Parathyroid adenoma (tissue), 2 donors: ENCODE data around the gene CHST2.

Experiments used
- H2AFZ ChIP-seq: fragments of 300-600 bp; sonication (generic); one replicate; pipeline ENCODE4 v1.7.0; 2017; ENCODE audit warnings: antibody characterized with exemption, mild to moderate bottlenecking
- H3K27ac ChIP-seq: fragments of 300-600 bp; sonication (generic); one replicate; pipeline ENCODE4 v1.7.0; 2017
- H3K27me3 ChIP-seq: fragments of 300-600 bp; sonication (generic); one replicate; pipeline ENCODE4 v1.7.0; 2017; ENCODE audit warnings: low read length; ENCODE audit not compliant: control insufficient read depth, insufficient read depth
- H3K36me3 ChIP-seq: fragments of 300-600 bp; sonication (generic); one replicate; pipeline ENCODE4 v1.7.0; 2017; ENCODE audit warnings: low read length; ENCODE audit not compliant: control insufficient read depth, insufficient read depth
- H3K4me1 ChIP-seq: fragments of 300-600 bp; sonication (generic); one replicate; pipeline ENCODE4 v1.7.0; 2017; ENCODE audit warnings: control low read depth
- H3K4me2 ChIP-seq: fragments of 300-600 bp; sonication (generic); one replicate; pipeline ENCODE4 v1.7.0; 2017; ENCODE audit warnings: low read length
- H3K4me3 ChIP-seq: fragments of 300-600 bp; sonication (generic); one replicate; pipeline ENCODE4 v1.7.0; 2017; ENCODE audit warnings: low read depth, low read length
- H3K79me2 ChIP-seq: fragments of 300-600 bp; sonication (generic); one replicate; pipeline ENCODE4 v1.7.0; 2017; ENCODE audit warnings: control low read depth
- H3K9ac ChIP-seq: fragments of 300-600 bp; sonication (generic); one replicate; pipeline ENCODE4 v1.7.0; 2017; ENCODE audit warnings: mild to moderate bottlenecking
- H3K9me3 ChIP-seq: fragments of 300-600 bp; sonication (generic); one replicate; pipeline ENCODE4 v1.7.0; 2017; ENCODE audit warnings: low read length; ENCODE audit not compliant: control insufficient read depth
- CTCF ChIP-seq: fragments of 300-600 bp; sonication (generic); IDR thresholded peaks from one replicate; pipeline ENCODE4 v1.7.0; 2017; ENCODE audit warnings: antibody characterized with exemption, mild to moderate bottlenecking
- donor health status: primary hyperparathyroidism.

The CHST2 gene

GRCh38 chr3:143123353-143123984 is 3.9 kb downstream of the CHST2 start:
- Histone ChIP-seq H3K27me3 (no peaks in the 10 kb centered on the region), H3K27ac (no peak overlapping the region), H2AFZ (no peak overlapping the region)

DNA sequence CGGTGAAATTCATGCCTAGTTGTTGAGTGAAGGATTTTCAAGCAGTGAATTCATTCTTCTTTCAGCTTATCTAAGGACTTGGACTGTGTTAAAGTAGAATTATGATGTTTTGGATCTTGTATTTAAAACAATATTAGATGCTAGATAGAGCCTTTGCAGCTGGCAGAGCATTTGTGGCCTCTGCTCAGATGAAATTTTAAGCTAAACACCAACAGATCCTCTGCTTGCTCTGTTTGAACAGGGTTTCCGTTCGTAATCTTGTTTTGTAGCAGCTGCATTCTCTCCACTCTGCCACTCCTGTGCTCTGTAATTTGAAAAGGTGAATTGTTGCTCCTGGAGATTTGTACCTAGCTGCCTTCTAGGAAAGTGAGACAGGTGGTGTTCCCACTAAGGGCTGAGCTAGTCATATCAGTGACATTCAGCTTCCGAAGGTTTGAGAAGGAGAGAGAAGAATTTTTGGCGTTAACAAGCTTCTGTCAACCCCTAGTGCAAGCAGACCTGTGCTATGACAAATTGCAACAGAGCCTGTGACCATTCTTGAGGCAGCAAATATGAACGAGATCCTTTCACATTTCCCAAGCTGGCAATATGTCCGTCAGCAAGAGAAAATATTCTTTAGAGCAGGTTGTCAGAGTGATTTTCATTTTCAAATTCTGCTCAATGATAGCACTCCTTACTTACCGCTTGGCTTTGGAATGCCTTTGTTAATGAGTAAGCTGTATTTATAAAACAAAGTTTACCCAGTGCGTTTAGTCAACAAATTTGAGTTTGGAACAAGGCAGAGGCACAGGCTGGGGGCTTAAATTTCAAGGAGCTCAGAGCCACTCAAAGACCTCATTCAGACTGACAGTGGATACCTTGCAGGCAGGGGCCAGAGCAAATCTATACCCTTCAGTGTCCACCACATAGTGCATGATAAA is 5.3 kb downstream of the CHST2 start:
- Histone ChIP-seq H3K4me2 (no peak overlapping the region), H3K36me3 (no peaks in the 10 kb centered on the region), H3K4me1 (no peaks in the 10 kb centered on the region), H3K9ac (no peak overlapping the region), H3K9me3 (no peaks in the 10 kb centered on the region), H3K27ac (no peak overlapping the region), H3K79me2 (no peaks in the 10 kb centered on the region), H3K4me3 (no peak overlapping the region), H2AFZ (no peak overlapping the region), H3K27me3 (no peaks in the 10 kb centered on the region)
- no peak for TF ChIP-seq CTCF

More at GRCh38 chr3:143123353-143123984, 3.9 kb downstream of the CHST2 start:
- no peak for TF ChIP-seq CTCF
- H3K9me3 ChIP-seq: no peaks in the 10 kb centered on the region
- no peak overlapping the region for H3K4me2 ChIP-seq
- H3K4me3 ChIP-seq: no peak overlapping the region
- H3K79me2 ChIP-seq: no peaks in the 10 kb centered on the region
- H3K36me3 ChIP-seq: no peaks in the 10 kb centered on the region
- H3K4me1 ChIP-seq: no peaks in the 10 kb centered on the region
- no peak overlapping the region for H3K9ac ChIP-seq

DNA sequence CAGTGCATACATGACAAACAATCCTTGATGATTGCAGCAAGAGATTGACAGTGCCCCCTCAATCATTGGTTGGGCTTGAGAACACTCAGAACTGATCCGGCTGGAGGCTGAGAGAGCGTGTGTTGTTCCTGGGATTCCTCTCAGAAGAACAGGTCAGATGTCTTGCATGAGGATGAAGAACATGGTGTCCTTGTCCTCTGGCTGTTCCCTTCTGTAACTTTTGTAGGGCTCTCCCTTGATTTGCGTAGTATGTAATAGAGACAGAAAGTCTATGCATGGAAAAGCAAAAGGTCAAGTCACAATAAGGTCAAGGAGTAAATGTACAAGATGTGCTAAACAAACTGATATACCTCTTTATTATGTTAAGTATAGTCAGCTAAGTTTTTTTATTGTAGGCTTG is 8.2 kb downstream of the CHST2 start:
- Histone ChIP-seq H2AFZ (no peak overlapping the region), H3K4me3 (no peak overlapping the region), H3K27ac (no peak overlapping the region), H3K4me1 (no peaks in the 10 kb centered on the region), H3K36me3 (no peaks in the 10 kb centered on the region), H3K9ac (no peak overlapping the region), H3K27me3 (no peaks in the 10 kb centered on the region), H3K4me2 (no peak overlapping the region), H3K9me3 (no peaks in the 10 kb centered on the region), H3K79me2 (no peaks in the 10 kb centered on the region)
- no peak for TF ChIP-seq CTCF

DNA sequence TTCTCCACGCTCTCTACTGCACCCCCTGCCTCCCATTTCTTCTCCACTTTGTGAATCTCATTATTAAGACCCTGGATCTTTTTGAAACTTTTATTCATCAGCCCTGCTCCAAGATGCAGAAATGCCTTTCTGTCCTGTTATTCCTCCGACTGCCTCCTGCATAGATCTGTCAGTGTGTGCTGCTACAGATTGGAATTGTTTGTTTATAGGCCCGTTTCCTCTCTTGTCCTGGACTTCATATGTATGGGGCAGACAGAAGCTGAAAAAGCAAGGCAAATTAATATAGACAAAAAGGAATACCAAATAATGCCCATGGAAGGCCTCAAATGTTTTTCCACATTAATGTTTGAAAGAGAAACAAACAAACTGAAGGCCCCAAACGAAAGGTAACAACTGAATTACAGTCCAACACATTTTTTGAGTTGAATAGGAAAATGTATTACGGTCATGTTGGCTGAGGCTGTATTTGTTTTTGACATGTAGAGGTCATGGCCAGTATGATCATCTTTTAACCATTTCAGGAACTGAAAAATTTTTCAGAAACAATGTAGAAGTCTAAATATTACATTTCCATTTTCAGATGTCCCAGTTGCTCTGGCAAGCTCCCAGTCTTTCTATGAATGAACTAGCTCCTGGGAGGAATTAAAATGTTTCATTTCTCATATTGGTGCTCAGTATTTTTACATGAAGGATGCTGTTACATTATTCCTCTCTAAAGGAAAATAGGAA is 8.8 kb downstream of the CHST2 start:
- H3K36me3 ChIP-seq: no peaks in the 10 kb centered on the region
- H3K4me2 ChIP-seq: no peak overlapping the region
- no peaks in the 10 kb centered on the region for H3K27me3 ChIP-seq
- H2AFZ ChIP-seq: no peak overlapping the region
- no peak overlapping the region for H3K9ac ChIP-seq
- H3K4me1 ChIP-seq: no peaks in the 10 kb centered on the region
- H3K79me2 ChIP-seq: no peaks in the 10 kb centered on the region
- no peak overlapping the region for H3K4me3 ChIP-seq
- H3K9me3 ChIP-seq: no peaks in the 10 kb centered on the region
- TF ChIP-seq CTCF: no peak
- no peak overlapping the region for H3K27ac ChIP-seq
